Measurements from ENCODE around the gene ALDOA. TPM values are rescaled to one million over a fixed set of nuclear protein-coding genes. Genes with fewer than 3 reads are reported as not detected.

Gene ALDOA
- total and polyA plus RNA-seq, 9 of the 15 experiments (the other 6 are each of a cell fraction or from before 2014, with no cell fraction given) = 311 to 2,224 (median 1,293) TPM

DNA sequence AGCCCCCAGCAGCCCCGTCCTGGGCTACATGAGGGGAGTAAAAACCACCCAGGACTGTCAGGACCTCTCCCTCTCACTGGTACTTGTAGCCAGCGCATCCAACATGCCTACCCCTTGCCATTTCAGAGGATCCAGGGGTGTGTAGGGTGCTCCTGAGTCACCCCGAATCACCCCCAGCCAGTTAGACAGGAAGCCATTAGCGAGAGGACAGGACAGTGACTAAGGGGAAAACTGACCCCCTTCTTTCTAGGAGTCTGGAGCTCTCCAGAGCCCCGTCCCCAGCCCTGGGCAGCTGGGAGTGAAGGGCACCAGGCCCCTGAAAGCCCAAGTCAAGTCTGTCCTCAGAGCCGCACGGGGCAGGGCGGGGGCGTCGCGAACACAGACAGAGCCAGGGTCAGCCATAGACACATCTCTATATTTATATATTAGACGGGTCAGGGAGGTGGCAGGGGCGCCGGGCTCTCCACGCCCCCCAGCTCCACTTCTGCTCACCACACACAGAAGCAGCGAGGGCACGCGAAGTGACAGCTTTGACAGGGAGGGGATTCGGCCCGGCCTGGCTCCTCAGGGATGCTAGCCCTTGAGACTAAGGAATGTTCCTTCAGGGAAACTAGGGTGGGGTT lies 48.3 kb downstream of the ALDOA start:
- CTCF ChIA-PET (ENCODE audit: low intra/inter-chr PET ratio) = no interaction called here
- in situ Hi-C loops (cut with MboI) = no loop called here
- H4K20me1 ChIP-seq (replicated peaks; ENCODE audit: control insufficient read depth, insufficient read depth, low read length) = no peaks in the 10 kb centered on the region
- 68% methylated on average over 19 of the region's 20 CpGs for WGBS (ENCODE audit: insufficient coverage, low coverage, missing lambda C conversion rate)
- H3K9me1 ChIP-seq (ENCODE audit: control insufficient read depth, insufficient read depth, low read length) = peaks cover 6% of the 10 kb centered on the region
- no peaks in the 10 kb centered on the region for H3K79me2 ChIP-seq (ENCODE audit: control insufficient read depth, insufficient read depth, low read length)
- DNase-seq (ENCODE audit: extremely low read depth in 1 of 4, low spot score in 3 of 4) (peak in 1 of 4 experiments; percentile 30), FAIRE-seq (no peak), ATAC-seq (peak; percentile 22; the same call in 2 of the 3 replicates)
- peak overlapping the region; percentile 50 for H3K4me2 ChIP-seq (ENCODE audit: insufficient read depth, low read length)
- no peaks in the 10 kb centered on the region for H3K27me3 ChIP-seq (ENCODE audit: control insufficient read depth in 2 of 2, insufficient read depth in 2 of 2, low read length in 2 of 2)
- intact Hi-C loops (cut with micrococcal nuclease) = no loop called here
- TF ChIP-seq SP1 (CRISPR knock-in tag; IDR thresholded peaks at IDR 0.05) = peak; percentile 5; the same call in 1 of the 2 replicates
- TF ChIP-seq ELF4 (CRISPR knock-in tag; IDR thresholded peaks at IDR 0.05) = no peak
- TF ChIP-seq C11orf30 (IDR thresholded peaks at IDR 0.05; ENCODE audit: low read depth) = 0 out of 2 replicates have a peak, but pooled peaks have one; percentile 16
- TF ChIP-seq CCNT2 (IDR thresholded peaks at IDR 0.05; ENCODE audit: borderline replicate concordance, extremely low read depth, insufficient read length, low read depth, low read length) = no peak
- no peak for TF ChIP-seq MAFF (IDR thresholded peaks at IDR 0.05; ENCODE audit: low read length)
- 0 out of 2 replicates have a peak, but pooled peaks have one; percentile 25 for TF ChIP-seq NFE2 (IDR thresholded peaks at IDR 0.05; ENCODE audit: low read depth)
- TF ChIP-seq MAFG (tag; conservative IDR thresholded peaks at IDR 0.05) = 0 out of 2 replicates have a peak, but pooled peaks have one; percentile 39
- TF ChIP-seq CHD2 (IDR thresholded peaks at IDR 0.05; ENCODE audit: low read depth, low read length) = no peak
- TF ChIP-seq, protein P1, sequence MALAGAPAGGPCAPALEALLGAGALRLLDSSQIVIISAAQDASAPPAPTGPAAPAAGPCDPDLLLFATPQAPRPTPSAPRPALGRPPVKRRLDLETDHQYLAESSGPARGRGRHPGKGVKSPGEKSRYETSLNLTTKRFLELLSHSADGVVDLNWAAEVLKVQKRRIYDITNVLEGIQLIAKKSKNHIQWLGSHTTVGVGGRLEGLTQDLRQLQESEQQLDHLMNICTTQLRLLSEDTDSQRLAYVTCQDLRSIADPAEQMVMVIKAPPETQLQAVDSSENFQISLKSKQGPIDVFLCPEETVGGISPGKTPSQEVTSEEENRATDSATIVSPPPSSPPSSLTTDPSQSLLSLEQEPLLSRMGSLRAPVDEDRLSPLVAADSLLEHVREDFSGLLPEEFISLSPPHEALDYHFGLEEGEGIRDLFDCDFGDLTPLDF (CRISPR knock-in tag; IDR thresholded peaks at IDR 0.05) = no peak
- TF ChIP-seq, protein P2, sequence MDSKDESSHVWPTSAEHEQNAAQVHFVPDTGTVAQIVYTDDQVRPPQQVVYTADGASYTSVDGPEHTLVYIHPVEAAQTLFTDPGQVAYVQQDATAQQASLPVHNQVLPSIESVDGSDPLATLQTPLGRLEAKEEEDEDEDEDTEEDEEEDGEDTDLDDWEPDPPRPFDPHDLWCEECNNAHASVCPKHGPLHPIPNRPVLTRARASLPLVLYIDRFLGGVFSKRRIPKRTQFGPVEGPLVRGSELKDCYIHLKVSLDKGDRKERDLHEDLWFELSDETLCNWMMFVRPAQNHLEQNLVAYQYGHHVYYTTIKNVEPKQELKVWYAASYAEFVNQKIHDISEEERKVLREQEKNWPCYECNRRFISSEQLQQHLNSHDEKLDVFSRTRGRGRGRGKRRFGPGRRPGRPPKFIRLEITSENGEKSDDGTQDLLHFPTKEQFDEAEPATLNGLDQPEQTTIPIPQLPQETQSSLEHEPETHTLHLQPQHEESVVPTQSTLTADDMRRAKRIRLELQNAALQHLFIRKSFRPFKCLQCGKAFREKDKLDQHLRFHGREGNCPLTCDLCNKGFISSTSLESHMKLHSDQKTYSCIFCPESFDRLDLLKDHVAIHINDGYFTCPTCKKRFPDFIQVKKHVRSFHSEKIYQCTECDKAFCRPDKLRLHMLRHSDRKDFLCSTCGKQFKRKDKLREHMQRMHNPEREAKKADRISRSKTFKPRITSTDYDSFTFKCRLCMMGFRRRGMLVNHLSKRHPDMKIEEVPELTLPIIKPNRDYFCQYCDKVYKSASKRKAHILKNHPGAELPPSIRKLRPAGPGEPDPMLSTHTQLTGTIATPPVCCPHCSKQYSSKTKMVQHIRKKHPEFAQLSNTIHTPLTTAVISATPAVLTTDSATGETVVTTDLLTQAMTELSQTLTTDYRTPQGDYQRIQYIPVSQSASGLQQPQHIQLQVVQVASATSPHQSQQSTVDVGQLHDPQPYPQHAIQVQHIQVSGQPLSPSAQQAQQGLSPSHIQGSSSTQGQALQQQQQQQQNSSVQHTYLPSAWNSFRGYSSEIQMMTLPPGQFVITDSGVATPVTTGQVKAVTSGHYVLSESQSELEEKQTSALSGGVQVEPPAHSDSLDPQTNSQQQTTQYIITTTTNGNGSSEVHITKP (IDR thresholded peaks at IDR 0.05; ENCODE audit: partially characterized antibody) = peak; percentile 81
- TF ChIP-seq SAP30 (IDR thresholded peaks at IDR 0.05; ENCODE audit: borderline replicate concordance, insufficient read depth, low read depth, low read length, poor library complexity, severe bottlenecking) = peak; percentile 8
- TF ChIP-seq, protein P3, sequence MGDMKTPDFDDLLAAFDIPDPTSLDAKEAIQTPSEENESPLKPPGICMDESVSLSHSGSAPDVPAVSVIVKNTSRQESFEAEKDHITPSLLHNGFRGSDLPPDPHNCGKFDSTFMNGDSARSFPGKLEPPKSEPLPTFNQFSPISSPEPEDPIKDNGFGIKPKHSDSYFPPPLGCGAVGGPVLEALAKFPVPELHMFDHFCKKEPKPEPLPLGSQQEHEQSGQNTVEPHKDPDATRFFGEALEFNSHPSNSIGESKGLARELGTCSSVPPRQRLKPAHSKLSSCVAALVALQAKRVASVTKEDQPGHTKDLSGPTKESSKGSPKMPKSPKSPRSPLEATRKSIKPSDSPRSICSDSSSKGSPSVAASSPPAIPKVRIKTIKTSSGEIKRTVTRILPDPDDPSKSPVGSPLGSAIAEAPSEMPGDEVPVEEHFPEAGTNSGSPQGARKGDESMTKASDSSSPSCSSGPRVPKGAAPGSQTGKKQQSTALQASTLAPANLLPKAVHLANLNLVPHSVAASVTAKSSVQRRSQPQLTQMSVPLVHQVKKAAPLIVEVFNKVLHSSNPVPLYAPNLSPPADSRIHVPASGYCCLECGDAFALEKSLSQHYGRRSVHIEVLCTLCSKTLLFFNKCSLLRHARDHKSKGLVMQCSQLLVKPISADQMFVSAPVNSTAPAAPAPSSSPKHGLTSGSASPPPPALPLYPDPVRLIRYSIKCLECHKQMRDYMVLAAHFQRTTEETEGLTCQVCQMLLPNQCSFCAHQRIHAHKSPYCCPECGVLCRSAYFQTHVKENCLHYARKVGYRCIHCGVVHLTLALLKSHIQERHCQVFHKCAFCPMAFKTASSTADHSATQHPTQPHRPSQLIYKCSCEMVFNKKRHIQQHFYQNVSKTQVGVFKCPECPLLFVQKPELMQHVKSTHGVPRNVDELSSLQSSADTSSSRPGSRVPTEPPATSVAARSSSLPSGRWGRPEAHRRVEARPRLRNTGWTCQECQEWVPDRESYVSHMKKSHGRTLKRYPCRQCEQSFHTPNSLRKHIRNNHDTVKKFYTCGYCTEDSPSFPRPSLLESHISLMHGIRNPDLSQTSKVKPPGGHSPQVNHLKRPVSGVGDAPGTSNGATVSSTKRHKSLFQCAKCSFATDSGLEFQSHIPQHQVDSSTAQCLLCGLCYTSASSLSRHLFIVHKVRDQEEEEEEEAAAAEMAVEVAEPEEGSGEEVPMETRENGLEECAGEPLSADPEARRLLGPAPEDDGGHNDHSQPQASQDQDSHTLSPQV (IDR thresholded peaks at IDR 0.05) = peak; percentile 46; the same call in 1 of the 2 replicates
- H3K36me3 ChIP-seq (ENCODE audit: control insufficient read depth, insufficient read depth, low read length) = peaks cover 16% of the 10 kb centered on the region; the same call in 1 of the 3 replicates
- H3K4me3 ChIP-seq = no peak overlapping the region
- peak overlapping the region in 1 of 2 experiments; percentile 82; a peak in 3 of 4 replicates for H3K9ac ChIP-seq (ENCODE audit: insufficient read depth in 1 of 2, low read depth in 2 of 2, low read length in 2 of 2)
- BruUV-seq (replicated peaks) = no TSS peak
- peak overlapping the region; percentile 60; the same call in 2 of the 3 replicates for H3K27ac ChIP-seq (ENCODE audit: extremely low read depth, low read depth, low read length)
- H3K4me1 ChIP-seq (replicated peaks in 1 of 2; ENCODE audit: control insufficient read depth in 2 of 2, insufficient read depth in 2 of 2, low read length in 2 of 2) = peaks cover 13 to 31% of the 10 kb centered on the region in 2 experiments; a peak in 4 of 5 replicates
- H3K9me3 ChIP-seq (replicated peaks; ENCODE audit: control insufficient read depth, insufficient read depth, low read depth, low read length) = no peaks in the 10 kb centered on the region
- peak overlapping the region; percentile 76; the same call in 1 of the 2 replicates for H2AFZ ChIP-seq (ENCODE audit: low read depth, low read length)
- POLR2A ChIA-PET = interaction anchor here (0.6 to 1.6 kb wide), 5 partner anchors 9 to 423 kb away, joined by 3 to 5 read pairs (median 4); partner anchors contain the start of genes ALDOA and MAPK3

All from K562 (cell line).